ENCODE data around the gene AMY1A. TPM values are rescaled to one million over a fixed set of nuclear protein-coding genes. Genes with fewer than 3 reads are reported as not detected.

The AMY1A gene
- total RNA-seq = not detected in 2 replicates

DNA sequence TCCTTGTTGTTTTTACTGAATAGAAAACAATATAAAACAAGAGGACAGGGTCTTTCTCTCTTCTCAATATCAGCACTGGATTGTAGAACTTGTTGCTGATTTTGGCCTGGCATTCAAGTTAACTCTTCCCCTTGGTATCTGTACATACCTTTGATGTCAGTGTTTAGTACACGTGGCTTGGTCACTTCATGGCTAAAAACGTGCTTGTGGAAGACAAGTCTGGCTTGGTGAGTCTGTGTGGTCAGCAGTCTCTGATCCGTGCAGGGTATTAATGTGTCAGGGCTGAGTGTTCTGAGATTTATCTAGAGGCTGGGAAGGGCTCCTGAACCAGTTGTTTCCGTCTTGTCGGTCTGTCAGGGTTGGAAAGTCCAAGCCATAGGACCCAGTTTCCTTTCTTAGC lies at the start of gene AMY1A:
Gene AMY1A (plus strand): TSS at position 301 of the 400 bp plus-strand sequence. CDS start 571 bp downstream, outside the sequence.

DNA sequence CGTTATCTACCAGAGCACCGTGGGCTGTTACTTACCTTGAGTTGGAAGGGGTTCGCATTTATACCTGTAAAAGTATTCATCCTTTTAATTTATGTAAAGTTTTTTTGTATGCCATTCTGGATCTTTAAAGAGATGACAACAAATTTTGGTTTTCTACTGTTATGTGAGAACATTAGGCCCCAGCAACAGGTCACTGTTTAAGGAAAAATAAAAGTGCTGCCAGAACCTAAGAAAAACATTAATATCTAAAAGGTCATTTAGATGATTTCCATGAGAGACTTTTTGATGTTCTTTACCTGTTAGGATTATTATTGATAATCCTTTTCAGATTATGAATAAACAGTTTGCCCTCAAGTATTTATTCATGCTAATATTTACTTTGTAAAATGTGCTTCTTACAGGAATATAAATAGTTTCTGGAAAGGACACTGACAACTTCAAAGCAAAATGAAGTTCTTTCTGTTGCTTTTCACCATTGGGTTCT lies 38.5 kb upstream of the AMY1A start, which contains the start of gene AMY2A:
Gene AMY2A (plus strand): TSS at position 434 of the 484 bp plus-strand sequence. CDS start 14 bp downstream, at position 448.

DNA sequence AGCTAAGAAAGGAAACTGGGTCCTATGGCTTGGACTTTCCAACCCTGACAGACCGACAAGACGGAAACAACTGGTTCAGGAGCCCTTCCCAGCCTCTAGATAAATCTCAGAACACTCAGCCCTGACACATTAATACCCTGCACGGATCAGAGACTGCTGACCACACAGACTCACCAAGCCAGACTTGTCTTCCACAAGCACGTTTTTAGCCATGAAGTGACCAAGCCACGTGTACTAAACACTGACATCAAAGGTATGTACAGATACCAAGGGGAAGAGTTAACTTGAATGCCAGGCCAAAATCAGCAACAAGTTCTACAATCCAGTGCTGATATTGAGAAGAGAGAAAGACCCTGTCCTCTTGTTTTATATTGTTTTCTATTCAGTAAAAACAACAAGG lies 40.5 kb downstream of the AMY1A start, which contains the start of gene AMY1B:
Gene AMY1B (minus strand): TSS at position 101 of the 400 bp plus-strand sequence. CDS start 571 bp downstream, outside the sequence.

Other genes with a start within 250 kb of the AMY1A start
- gene RNPC3, start 130.1 kb upstream of the AMY1A start, total RNA-seq = 5.7 and 6.9 TPM in 2 replicates
- 0.34 and 0.86 TPM in 2 replicates for gene AMY2B, start 84.2 kb upstream of the AMY1A start, total RNA-seq
- not detected in 2 replicates for gene AMY2A, start 38.3 kb upstream of the AMY1A start, total RNA-seq
- gene AMY1B, start 40.5 kb downstream of the AMY1A start, total RNA-seq = not detected in 2 replicates
- gene AMY1C, start 94.1 kb downstream of the AMY1A start, total RNA-seq = not detected in 2 replicates

All from hair follicular keratinocyte (primary cell).